A673 (cell line): ENCODE results near the gene C2. TPM values are rescaled to one million over a fixed set of nuclear protein-coding genes. Genes with fewer than 3 reads are reported as not detected.
A peak's percentile ranks its signal among the peaks of the same experiment; 100 is the strongest.

Experiments used
- BruUV-seq: library from RNA; stranded (reverse); fragments of 400-500 nt; replicated peaks from 2 replicates; lab custom pipeline; 2021; lab: Mats Ljungman, UMichigan
- CTCF ChIA-PET: fragments of 300-600 bp; sonication (Branson Sonifier 250); formaldehyde crosslinking; loops from one replicate; lab custom pipeline; 2022; ENCODE audit warnings: antibody characterized with exemption; lab: Charles Lee
- POLR2A ChIA-PET: fragments of 300-600 bp; sonication (Branson Sonifier 250); formaldehyde crosslinking; loops from one replicate; lab custom pipeline; 2022; ENCODE audit warnings: antibody characterized with exemption; ENCODE audit not compliant: low non-redundant PET; lab: Charles Lee
- DNase-seq: peaks from one replicate; pipeline ENCODE4 v3.0.0-alpha.2; 2015; ENCODE audit warnings: low spot score
- H3K27ac ChIP-seq: fragments of 200-600 bp; sonication (generic); 2 replicates; pipeline ENCODE4 v1.5.1; 2016; ENCODE audit warnings: mixed run types, low read depth, mild to moderate bottlenecking, mixed read lengths, antibody characterized with exemption, low read length; ENCODE audit not compliant: poor library complexity, severe bottlenecking
- H3K27me3 ChIP-seq: fragments of 200-600 bp; sonication (generic); replicated peaks from 2 replicates; pipeline ENCODE4 v1.6.1; 2017; ENCODE audit warnings: mixed run types, low read depth, mild to moderate bottlenecking, mixed read lengths, antibody characterized with exemption, low read length; ENCODE audit not compliant: insufficient read depth, poor library complexity
- H3K36me3 ChIP-seq: fragments of 200-600 bp; sonication (generic); 2 replicates; pipeline ENCODE4 v1.6.1; 2016; ENCODE audit warnings: mixed run types, mild to moderate bottlenecking, mixed read lengths, antibody characterized with exemption, low read length; ENCODE audit not compliant: insufficient read depth, poor library complexity, severe bottlenecking
- H3K4me1 ChIP-seq: fragments of 200-600 bp; sonication (generic); 2 replicates; pipeline ENCODE4 v1.6.1; 2017; ENCODE audit warnings: mixed run types, mild to moderate bottlenecking, mixed read lengths, antibody characterized with exemption, low read length; ENCODE audit not compliant: insufficient read depth, poor library complexity, severe bottlenecking
- H3K4me3 ChIP-seq: fragments of 200-600 bp; sonication (generic); 2 replicates; pipeline ENCODE4 v1.5.1; 2016; ENCODE audit warnings: low read depth, mixed run types, mild to moderate bottlenecking, mixed read lengths, low read length; ENCODE audit not compliant: poor library complexity, severe bottlenecking
- H3K9me3 ChIP-seq: fragments of 200-600 bp; sonication (generic); 2 replicates; pipeline ENCODE4 v1.6.1; 2016; ENCODE audit warnings: mixed run types, low read depth, mild to moderate bottlenecking, mixed read lengths, antibody characterized with exemption, low read length; ENCODE audit not compliant: poor library complexity, severe bottlenecking
- CTCF ChIP-seq: fragments of 300-800, 200-600 bp; sonication (generic); conservative IDR thresholded peaks from 2 replicates; pipeline ENCODE4 v1.5.1; 2017; ENCODE audit warnings: low read depth, mild to moderate bottlenecking, antibody characterized with exemption, low read length, moderate library complexity, mixed read lengths
- EZH2 ChIP-seq: fragments of 200-600 bp; sonication (generic); IDR thresholded peaks from 2 replicates; pipeline ENCODE4 v1.6.1; 2017; ENCODE audit warnings: borderline replicate concordance, low read depth, mild to moderate bottlenecking, mixed read lengths, antibody characterized with exemption, low read length; ENCODE audit not compliant: poor library complexity, severe bottlenecking
- intact Hi-C: fragments of 100-400 bp; cut with micrococcal nuclease; formaldehyde crosslinking; loops from one replicate; pipeline ENCODE4 v1.10.0; 2022; ENCODE audit not compliant: unreplicated experiment
- total RNA-seq: library from RNA; stranded (reverse); gene quantifications from 2 replicates; pipeline ENCODE4 v1.2.3, GENCODE V29; 2021

C2 gene
- total RNA-seq, 1 experiment from 2014 or later: 0.56 TPM

GRCh38 chr6:31888276-31889258 lies 39.0 kb upstream of the C2 start:
- ChIA-PET CTCF (interaction anchor here (1.0 kb wide), 1 partner anchor 9 kb away, joined by 4 read pairs; the partner anchor contains the start of gene EHMT2), POLR2A (no interaction called here)
- Histone ChIP-seq H3K27me3 (no peaks in the 10 kb centered on the region), H3K27ac (no peak overlapping the region), H3K4me3 (no peak overlapping the region), H3K36me3 (peaks cover 86% of the 10 kb centered on the region), H3K4me1 (no peaks in the 10 kb centered on the region), H3K9me3 (no peaks in the 10 kb centered on the region)
- intact Hi-C loops: no loop called here
- BruUV-seq: TSS peak; percentile 53
- peak; percentile 50 for DNase-seq
- TF ChIP-seq CTCF: peak; percentile 90
- no peak for TF ChIP-seq EZH2

GRCh38 chr6:31889331-31889972 lies 38.1 kb upstream of the C2 start:
- Histone ChIP-seq H3K27me3 (no peaks in the 10 kb centered on the region), H3K36me3 (peaks cover 82% of the 10 kb centered on the region), H3K9me3 (no peaks in the 10 kb centered on the region), H3K4me1 (no peaks in the 10 kb centered on the region), H3K4me3 (no peak overlapping the region), H3K27ac (no peak overlapping the region)
- no peak for TF ChIP-seq EZH2
- no TSS peak for BruUV-seq
- DNase-seq: no peak
- POLR2A ChIA-PET: no interaction called here
- CTCF ChIA-PET: no interaction called here
- intact Hi-C loops: no loop called here

GRCh38 chr6:31892821-31893220 lies 34.7 kb upstream of the C2 start:
- intact Hi-C loops: loop anchor here (10.0 kb wide), 1 partner anchor 348 kb away; the partner anchor contains the start of genes ATP6V1G2, DDX39B and NFKBIL1
- peaks cover 70% of the 10 kb centered on the region for H3K36me3 ChIP-seq
- H3K27me3 ChIP-seq: no peaks in the 10 kb centered on the region
- ChIA-PET CTCF (no interaction called here), POLR2A (no interaction called here)
- BruUV-seq: no TSS peak
- H3K9me3 ChIP-seq: no peaks in the 10 kb centered on the region
- peaks cover 10% of the 10 kb centered on the region for H3K4me1 ChIP-seq
- H3K27ac ChIP-seq: no peak overlapping the region
- no peak for DNase-seq
- no peak overlapping the region for H3K4me3 ChIP-seq
- TF ChIP-seq EZH2: no peak
- TF ChIP-seq CTCF: no peak
